Loucy (cell line): Measurements from ENCODE around the gene ZBTB16.

Experiments
- CTCF ChIP-seq: fragments of 200-600 bp; sonication (generic); conservative IDR thresholded peaks from 2 replicates; pipeline ENCODE4 v1.5.1; 2014; ENCODE audit warnings: mild to moderate bottlenecking, antibody characterized with exemption, low read length
- EZH2phosphoT487 ChIP-seq: fragments of 200-600 bp; IDR thresholded peaks from 2 replicates; pipeline ENCODE4 v1.6.1; 2018; ENCODE audit warnings: antibody characterized with exemption, mild to moderate bottlenecking, moderate library complexity, borderline replicate concordance

GRCh38 chr11:114296605-114297372, 237.3 kb downstream of the ZBTB16 start:
- no peak for TF ChIP-seq CTCF
- TF ChIP-seq EZH2phosphoT487, result no peak
